SK-N-SH (cell line): ENCODE data around the gene RREB1.

Experiments
- CTCF ChIP-seq: fragments of 200-600 bp; sonication (generic); IDR thresholded peaks from 2 replicates; pipeline ENCODE4 v1.6.1; 2017; ENCODE audit warnings: antibody characterized with exemption, mild to moderate bottlenecking, moderate library complexity
- POLR2AphosphoS5 ChIP-seq: IDR thresholded peaks from 2 replicates; pipeline ENCODE4 v1.6.1; 2012; ENCODE audit warnings: low read depth, low read length
- USF2 ChIP-seq: fragments of 150-350 bp; IDR thresholded peaks from 2 replicates; pipeline ENCODE4 v1.6.1; 2017; ENCODE audit warnings: antibody characterized with exemption, low read length, low read depth, borderline replicate concordance

- TF ChIP-seq USF2, result no peak
- no peak for TF ChIP-seq CTCF
- no peak for TF ChIP-seq POLR2AphosphoS5
These were observed 21.9 kb upstream of the RREB1 start for GRCh38 chr6:7085911-7086310.
